Mesodermal cell (in vitro differentiated cells): ENCODE results near the gene LSAMP.

Experiments
- H3K27ac ChIP-seq: 2 replicates; pipeline ENCODE4 v1.7.0; 2013; ENCODE audit warnings: mild to moderate bottlenecking, low read depth, low read length, moderate library complexity; ENCODE audit not compliant: severe bottlenecking
- H3K36me3 ChIP-seq: 2 replicates; pipeline ENCODE4 v1.7.1; 2013; ENCODE audit warnings: mild to moderate bottlenecking, low read length, moderate library complexity; ENCODE audit not compliant: control insufficient read depth, insufficient read depth
- H3K4me1 ChIP-seq: one replicate; pipeline ENCODE4 v1.7.1; 2013; ENCODE audit warnings: mild to moderate bottlenecking, low read length; ENCODE audit not compliant: insufficient read depth, control insufficient read depth, poor library complexity, severe bottlenecking
- H3K4me3 ChIP-seq: 2 replicates; pipeline ENCODE4 v1.7.0; 2013; ENCODE audit warnings: low read length, control low read depth, mild to moderate bottlenecking; ENCODE audit not compliant: insufficient read depth, poor library complexity, severe bottlenecking; ENCODE audit errors: extremely low read depth
- H3K9me3 ChIP-seq: 2 replicates; pipeline ENCODE4 v1.7.1; 2013; ENCODE audit warnings: mild to moderate bottlenecking, low read length, moderate library complexity; ENCODE audit not compliant: control insufficient read depth
- WGBS, 2 experiments: methylation state at CpG; one replicate each; pipeline ENCODE4 v1.1.5; 2013; ENCODE audit warnings: missing lambda C conversion rate in 2 of 2; ENCODE audit not compliant: insufficient coverage in 2 of 2; 5-methylcytosine and 5-hydroxymethylcytosine counted together

LSAMP gene

GRCh38 chr3:116246406-116246980, 198.8 kb downstream of the LSAMP start:
- Histone ChIP-seq H3K4me1 (peaks cover 5% of the 10 kb centered on the region), H3K9me3 (no peaks in the 10 kb centered on the region), H3K36me3 (no peaks in the 10 kb centered on the region), H3K27ac (no peak overlapping the region), H3K4me3 (no peak overlapping the region)
- 92 to 100% methylated on average over 1 to 3 of the region's 7 CpGs for WGBS, 2 experiments

GRCh38 chr3:116242825-116243224, 202.5 kb downstream of the LSAMP start:
- Histone ChIP-seq H3K27ac (no peak overlapping the region), H3K9me3 (no peaks in the 10 kb centered on the region), H3K4me3 (no peak overlapping the region), H3K4me1 (peaks cover 5% of the 10 kb centered on the region), H3K36me3 (no peaks in the 10 kb centered on the region)
- 83 to 92% methylated on average over 2 of the region's 2 CpGs for WGBS, 2 experiments

- Histone ChIP-seq H3K36me3 (no peaks in the 10 kb centered on the region), H3K4me1 (peaks cover 5% of the 10 kb centered on the region), H3K9me3 (no peaks in the 10 kb centered on the region), H3K27ac (no peak overlapping the region), H3K4me3 (no peak overlapping the region)
- no CpG with 5 or more reads among the region's 3 CpGs for WGBS, 2 experiments
Observed at GRCh38 chr3:116241677-116242076, 203.6 kb downstream of the LSAMP start.

GRCh38 chr3:116240261-116240660, 205.0 kb downstream of the LSAMP start:
- Histone ChIP-seq H3K4me1 (peaks cover 5% of the 10 kb centered on the region), H3K36me3 (no peaks in the 10 kb centered on the region), H3K4me3 (no peak overlapping the region), H3K27ac (no peak overlapping the region), H3K9me3 (no peaks in the 10 kb centered on the region)
- no CpG with 5 or more reads among the region's 1 CpG for WGBS, 2 experiments

- WGBS, 2 experiments: 88 to 100% methylated on average over 1 of the region's 2 CpGs
- Histone ChIP-seq H3K36me3 (no peaks in the 10 kb centered on the region), H3K9me3 (no peaks in the 10 kb centered on the region), H3K4me1 (peaks cover 5% of the 10 kb centered on the region), H3K4me3 (no peak overlapping the region), H3K27ac (no peak overlapping the region)
Observed at GRCh38 chr3:116238846-116239565, 206.3 kb downstream of the LSAMP start.

- Histone ChIP-seq H3K9me3 (no peaks in the 10 kb centered on the region), H3K4me3 (no peak overlapping the region), H3K27ac (no peak overlapping the region), H3K4me1 (peaks cover 5% of the 10 kb centered on the region), H3K36me3 (no peaks in the 10 kb centered on the region)
- WGBS, 2 experiments: 42 to 100% methylated on average over 2 of the region's 4 CpGs
Observed at GRCh38 chr3:116233711-116234357, 211.5 kb downstream of the LSAMP start.

- peaks cover 5% of the 10 kb centered on the region for H3K4me1 ChIP-seq
- H3K9me3 ChIP-seq: no peaks in the 10 kb centered on the region
- no peak overlapping the region for H3K4me3 ChIP-seq
- no peak overlapping the region for H3K27ac ChIP-seq
- 85 to 98% methylated on average over 2 to 4 of the region's 5 CpGs for WGBS, 2 experiments
- H3K36me3 ChIP-seq: no peaks in the 10 kb centered on the region
Observed at GRCh38 chr3:116230431-116231020, 214.8 kb downstream of the LSAMP start.

- H3K27ac ChIP-seq: no peak overlapping the region
- H3K9me3 ChIP-seq: no peaks in the 10 kb centered on the region
- 85 to 100% methylated on average over 1 of the region's 1 CpG for WGBS, 2 experiments
- H3K36me3 ChIP-seq: no peaks in the 10 kb centered on the region
- peaks cover 5% of the 10 kb centered on the region for H3K4me1 ChIP-seq
- no peak overlapping the region for H3K4me3 ChIP-seq
Observed at GRCh38 chr3:116226266-116226665, 219.0 kb downstream of the LSAMP start.

- 88 to 97% methylated on average over 4 of the region's 4 CpGs for WGBS, 2 experiments
- H3K36me3 ChIP-seq: no peaks in the 10 kb centered on the region
- H3K27ac ChIP-seq: no peak overlapping the region
- H3K4me3 ChIP-seq: no peak overlapping the region
- no peaks in the 10 kb centered on the region for H3K4me1 ChIP-seq
- no peaks in the 10 kb centered on the region for H3K9me3 ChIP-seq
Observed at GRCh38 chr3:116216761-116217160, 228.5 kb downstream of the LSAMP start.

- Histone ChIP-seq H3K36me3 (no peaks in the 10 kb centered on the region), H3K4me1 (no peaks in the 10 kb centered on the region)
- WGBS, 2 experiments: 67 to 78% methylated on average over 1 of the region's 2 CpGs
Observed at GRCh38 chr3:116211901-116212300, 233.4 kb downstream of the LSAMP start.

More at GRCh38 chr3:116211901-116212300, 233.4 kb downstream of the LSAMP start:
- H3K4me3 ChIP-seq: no peak overlapping the region
- H3K27ac ChIP-seq: no peak overlapping the region
- no peaks in the 10 kb centered on the region for H3K9me3 ChIP-seq
